Gastroesophageal sphincter (tissue), 4 donors: ENCODE results near the gene RAF1. TPM values are rescaled to one million over a fixed set of nuclear protein-coding genes. Genes with fewer than 3 reads are reported as not detected.

ENCODE experiments used
- ATAC-seq: fragments of 150-250 bp; one replicate; pipeline ENCODE4 v1.9.1; 2016; ENCODE audit warnings: mild to moderate bottlenecking, moderate library complexity
- H3K27ac ChIP-seq, 4 donors: fragments of 200-600 bp; sonication (generic) in 3 of 4; 1 replicate in 3 of 4; 2 replicates in 1 of 4; pipeline ENCODE4 v1.5.1; 2016 to 2019
- H3K27me3 ChIP-seq: fragments of 200-600 bp; sonication (generic); one replicate; pipeline ENCODE4 v1.5.1; 2019
- H3K36me3 ChIP-seq, 2 donors: fragments of 200-600 bp; sonication (generic); one replicate each; pipeline ENCODE4 v1.5.1; 2019; ENCODE audit warnings: control low read depth in 1 of 2
- H3K4me1 ChIP-seq, 3 donors: fragments of 200-600 bp; sonication (generic); 1 replicate in 2 of 3; 2 replicates in 1 of 3; pipeline ENCODE4 v1.5.1; 2016 to 2019; ENCODE audit warnings: control low read depth in 2 of 3
- H3K4me3 ChIP-seq, 2 donors: fragments of 200-600 bp; sonication (generic); one replicate each; pipeline ENCODE4 v1.5.1; 2019; ENCODE audit warnings: mild to moderate bottlenecking in 1 of 2, moderate library complexity in 1 of 2
- H3K9me3 ChIP-seq, 3 donors: fragments of 200-600 bp; sonication (generic); one replicate each; pipeline ENCODE4 v1.5.1; 2017 to 2019; ENCODE audit warnings: control low read depth in 2 of 3
- EP300 ChIP-seq: sonication (generic); formaldehyde crosslinking; IDR thresholded peaks from one replicate; pipeline ENCODE4 v1.6.1; 2017; ENCODE audit warnings: antibody characterized with exemption, mild to moderate bottlenecking
- POLR2A ChIP-seq, 2 donors: fragments of 450-650 bp; IDR thresholded peaks; one replicate each; pipeline ENCODE4 v1.6.1; 2017; ENCODE audit warnings: antibody characterized with exemption in 2 of 2, mild to moderate bottlenecking in 2 of 2, moderate library complexity in 1 of 2
- POLR2AphosphoS5 ChIP-seq: sonication (generic); formaldehyde crosslinking; IDR thresholded peaks from one replicate; pipeline ENCODE4 v1.6.1; 2017; ENCODE audit warnings: antibody characterized with exemption
- WGBS, 2 donors: methylation state at CpG; one replicate each; pipeline ENCODE4 v1.1.5; 2018; ENCODE audit warnings: low coverage in 1 of 2; 5-methylcytosine and 5-hydroxymethylcytosine counted together
- total RNA-seq, 4 donors: library from RNA; depleted of rRNA; stranded (reverse); fragments of >200 nt; gene quantifications; one replicate each; pipeline ENCODE4 v1.1.0, GENCODE V29; 2016
- TF ChIP-seq, protein P1 (sequence below), 4 experiments: fragments of 200-600 bp in 2 of 4; fragments of 450-650 bp in 2 of 4; sonication (generic) in 1 of 4; IDR thresholded peaks; one replicate each; pipeline ENCODE4 v1.5.1; 2017 to 2019; ENCODE audit warnings: antibody characterized with exemption in 4 of 4, mild to moderate bottlenecking in 2 of 4, moderate library complexity in 2 of 4

Gene RAF1
- total RNA-seq, 4 donors from 2014 or later = 115 to 146 (median 130) TPM

GRCh38 chr3:12578742-12579141, 85.2 kb downstream of the RAF1 start:
- H3K4me3 ChIP-seq = no peak overlapping the region
- no peaks in the 10 kb centered on the region for H3K9me3 ChIP-seq
- WGBS, 2 donors = 78 to 80% methylated on average over 1 to 2 of the region's 2 CpGs
- ATAC-seq = no peak
- no peak overlapping the region for H3K27ac ChIP-seq
- peaks cover 0 to 100% of the 10 kb centered on the region in 2 donors for H3K36me3 ChIP-seq
- no peak for TF ChIP-seq POLR2A (IDR thresholded peaks at IDR 0.05)
- no peak for TF ChIP-seq POLR2AphosphoS5
- peaks cover 0 to 13% (median 0%) of the 10 kb centered on the region in 3 donors for H3K4me1 ChIP-seq
- H3K27me3 ChIP-seq = no peaks in the 10 kb centered on the region

DNA sequence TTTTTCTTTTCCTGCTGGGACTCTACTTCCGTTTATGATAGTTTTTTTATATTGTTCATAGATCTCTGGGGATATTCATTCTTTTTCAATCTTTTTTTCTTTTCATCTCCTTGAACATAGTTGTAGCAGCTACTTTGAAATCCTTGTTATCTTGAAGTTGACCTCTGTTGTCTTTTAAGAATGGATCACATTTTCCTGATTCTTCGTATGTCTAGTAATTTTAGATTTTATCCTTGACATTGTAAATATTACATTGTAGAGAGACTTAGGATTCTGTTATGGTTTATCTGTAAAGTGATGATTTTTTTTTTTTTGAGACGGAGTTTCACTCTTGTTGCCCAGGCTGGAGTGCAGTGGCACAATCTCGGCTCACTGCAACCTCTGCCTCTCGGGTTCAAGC, 86.5 kb downstream of the RAF1 start:
- Histone ChIP-seq H3K27me3 (no peaks in the 10 kb centered on the region), H3K27ac (no peak overlapping the region), H3K4me3 (no peak overlapping the region), H3K4me1 (peaks cover 0 to 13% (median 0%) of the 10 kb centered on the region in 3 donors), H3K36me3 (peaks cover 0 to 100% of the 10 kb centered on the region in 2 donors), H3K9me3 (no peaks in the 10 kb centered on the region)
- TF ChIP-seq, protein P1, sequence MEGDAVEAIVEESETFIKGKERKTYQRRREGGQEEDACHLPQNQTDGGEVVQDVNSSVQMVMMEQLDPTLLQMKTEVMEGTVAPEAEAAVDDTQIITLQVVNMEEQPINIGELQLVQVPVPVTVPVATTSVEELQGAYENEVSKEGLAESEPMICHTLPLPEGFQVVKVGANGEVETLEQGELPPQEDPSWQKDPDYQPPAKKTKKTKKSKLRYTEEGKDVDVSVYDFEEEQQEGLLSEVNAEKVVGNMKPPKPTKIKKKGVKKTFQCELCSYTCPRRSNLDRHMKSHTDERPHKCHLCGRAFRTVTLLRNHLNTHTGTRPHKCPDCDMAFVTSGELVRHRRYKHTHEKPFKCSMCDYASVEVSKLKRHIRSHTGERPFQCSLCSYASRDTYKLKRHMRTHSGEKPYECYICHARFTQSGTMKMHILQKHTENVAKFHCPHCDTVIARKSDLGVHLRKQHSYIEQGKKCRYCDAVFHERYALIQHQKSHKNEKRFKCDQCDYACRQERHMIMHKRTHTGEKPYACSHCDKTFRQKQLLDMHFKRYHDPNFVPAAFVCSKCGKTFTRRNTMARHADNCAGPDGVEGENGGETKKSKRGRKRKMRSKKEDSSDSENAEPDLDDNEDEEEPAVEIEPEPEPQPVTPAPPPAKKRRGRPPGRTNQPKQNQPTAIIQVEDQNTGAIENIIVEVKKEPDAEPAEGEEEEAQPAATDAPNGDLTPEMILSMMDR (IDR thresholded peaks at IDR 0.05) = no peak
- TF ChIP-seq POLR2AphosphoS5 (no peak), POLR2A (IDR thresholded peaks at IDR 0.05) (no peak), EP300 (no peak)
- WGBS, 2 donors = 82 to 97% methylated on average over 4 to 5 of the region's 5 CpGs
- ATAC-seq = no peak

DNA sequence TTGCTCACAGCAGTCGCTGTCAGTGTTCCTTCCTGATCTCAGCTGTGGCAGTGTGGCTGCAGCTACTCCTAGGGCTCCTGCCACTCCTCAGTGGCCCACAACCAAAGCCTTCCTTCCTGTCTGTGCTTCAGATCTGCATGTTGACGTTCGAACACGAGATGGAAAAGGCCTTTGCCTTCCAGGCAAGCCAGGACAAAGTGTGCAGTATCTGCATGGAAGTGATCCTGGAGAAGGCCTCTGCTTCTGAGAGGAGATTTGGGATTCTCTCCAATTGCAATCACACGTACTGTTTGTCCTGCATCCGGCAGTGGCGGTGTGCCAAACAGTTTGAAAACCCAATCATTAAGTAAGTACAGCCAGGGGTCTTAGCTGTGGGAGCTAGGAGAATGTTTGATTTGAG, 89.3 kb downstream of the RAF1 start:
- no peak for TF ChIP-seq POLR2A (IDR thresholded peaks at IDR 0.05)
- no peak for TF ChIP-seq EP300
- TF ChIP-seq POLR2AphosphoS5 = no peak
- ATAC-seq = no peak

GRCh38 chr3:12574131-12574530, 89.8 kb downstream of the RAF1 start:
- H3K36me3 ChIP-seq = peaks cover 0 to 100% of the 10 kb centered on the region in 2 donors
- 78 to 80% methylated on average over 2 of the region's 6 CpGs for WGBS, 2 donors
- TF ChIP-seq EP300 = no peak
- no peak for TF ChIP-seq POLR2AphosphoS5
- TF ChIP-seq POLR2A (IDR thresholded peaks at IDR 0.05) = no peak
- TF ChIP-seq, protein P1 (IDR thresholded peaks at IDR 0.05) = no peak
- ATAC-seq = no peak
- H3K4me3 ChIP-seq = no peak overlapping the region
- H3K27ac ChIP-seq = no peak overlapping the region
- H3K4me1 ChIP-seq = peaks cover 0 to 5% (median 0%) of the 10 kb centered on the region in 3 donors
- H3K9me3 ChIP-seq = no peaks in the 10 kb centered on the region
- no peaks in the 10 kb centered on the region for H3K27me3 ChIP-seq

More for the DNA sequence above, 89.3 kb downstream of the RAF1 start:
- no peaks in the 10 kb centered on the region for H3K9me3 ChIP-seq
- H3K4me3 ChIP-seq = no peak overlapping the region
- WGBS, 2 donors = 50% methylated on average over 3 to 4 of the region's 7 CpGs
- no peak overlapping the region for H3K27ac ChIP-seq
- H3K36me3 ChIP-seq = peaks cover 0 to 100% of the 10 kb centered on the region in 2 donors
- H3K27me3 ChIP-seq = no peaks in the 10 kb centered on the region
- peaks cover 0 to 9% (median 0%) of the 10 kb centered on the region in 3 donors for H3K4me1 ChIP-seq

DNA sequence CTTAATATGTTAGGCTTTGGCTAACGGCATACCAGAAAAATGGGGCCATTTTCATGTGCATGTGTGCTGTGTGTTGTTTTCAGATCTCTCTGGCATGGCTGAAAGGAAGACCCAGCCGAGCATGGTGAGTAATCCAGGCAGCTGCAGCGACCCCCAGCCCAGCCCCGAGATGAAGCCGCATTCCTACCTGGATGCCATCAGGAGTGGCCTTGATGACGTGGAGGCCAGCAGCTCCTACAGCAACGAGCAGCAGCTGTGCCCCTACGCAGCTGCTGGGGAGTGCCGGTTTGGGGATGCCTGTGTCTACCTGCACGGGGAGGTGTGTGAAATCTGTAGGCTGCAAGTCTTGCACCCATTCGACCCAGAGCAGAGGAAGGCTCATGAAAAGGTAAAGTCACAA, 91.9 kb downstream of the RAF1 start:
- peaks cover 0 to 5% (median 0%) of the 10 kb centered on the region in 3 donors for H3K4me1 ChIP-seq
- H3K4me3 ChIP-seq = no peak overlapping the region
- H3K36me3 ChIP-seq = peaks cover 0 to 81% of the 10 kb centered on the region in 2 donors
- peaks cover 0 to under 1% (median 0%) of the 10 kb centered on the region in 3 donors for H3K9me3 ChIP-seq
- no peak overlapping the region for H3K27ac ChIP-seq
- no peak for TF ChIP-seq POLR2A (IDR thresholded peaks at IDR 0.05)
- TF ChIP-seq EP300 = no peak
- TF ChIP-seq, protein P1 (IDR thresholded peaks at IDR 0.05) = no peak
- no peak for TF ChIP-seq POLR2AphosphoS5
- ATAC-seq = no peak
- no peaks in the 10 kb centered on the region for H3K27me3 ChIP-seq
- 100% methylated on average over 1 of the region's 11 CpGs; no CpG with 5 or more reads in 1 of the 2 donors for WGBS, 2 donors

GRCh38 chr3:12569836-12570235, 94.1 kb downstream of the RAF1 start:
- Histone ChIP-seq H3K27ac (no peak overlapping the region), H3K9me3 (peaks cover 0 to 13% (median 0%) of the 10 kb centered on the region in 3 donors), H3K27me3 (no peaks in the 10 kb centered on the region), H3K4me3 (no peak overlapping the region), H3K36me3 (peaks cover 0 to 59% of the 10 kb centered on the region in 2 donors), H3K4me1 (peaks cover 0 to 5% (median 0%) of the 10 kb centered on the region in 3 donors)
- 61 to 92% methylated on average over 3 to 4 of the region's 6 CpGs for WGBS, 2 donors
- TF ChIP-seq POLR2AphosphoS5 = no peak
- ATAC-seq = no peak
